GM19328 (cell line): ENCODE measurements around the gene ACOT7.
"Not testable (repeated sequence)": the region's sequence is repeated elsewhere in the genome, so short reads cannot be mapped to it uniquely, and the experiment has no call there.

Experiments
- ATAC-seq: cut with Tn5 transposase; IDR thresholded peaks from one replicate; pipeline ENCODE4 v1.9.1; 2021; ENCODE audit warnings: mild to moderate bottlenecking, moderate library complexity; ENCODE audit not compliant: unreplicated experiment

Gene ACOT7

DNA sequence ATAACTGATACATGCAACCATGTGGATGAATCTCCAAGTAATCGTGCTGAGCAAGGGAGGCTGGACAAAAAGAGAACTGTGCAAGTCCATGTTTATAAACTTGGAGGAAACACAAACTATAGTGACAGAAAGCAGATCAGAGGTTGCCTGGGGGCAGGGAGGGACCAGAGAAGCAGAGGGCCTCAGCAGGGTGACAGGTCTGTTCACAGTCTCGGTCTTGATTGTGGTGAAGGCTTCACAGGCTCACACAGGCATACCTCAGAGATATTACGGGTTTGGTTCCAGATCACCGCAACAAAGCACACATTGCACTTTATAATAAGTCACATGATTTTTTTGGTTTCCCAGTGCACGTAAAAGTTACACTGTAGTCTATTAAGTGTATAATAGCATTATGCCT is 28.5 kb downstream of the ACOT7 start:
- no peak for ATAC-seq

DNA sequence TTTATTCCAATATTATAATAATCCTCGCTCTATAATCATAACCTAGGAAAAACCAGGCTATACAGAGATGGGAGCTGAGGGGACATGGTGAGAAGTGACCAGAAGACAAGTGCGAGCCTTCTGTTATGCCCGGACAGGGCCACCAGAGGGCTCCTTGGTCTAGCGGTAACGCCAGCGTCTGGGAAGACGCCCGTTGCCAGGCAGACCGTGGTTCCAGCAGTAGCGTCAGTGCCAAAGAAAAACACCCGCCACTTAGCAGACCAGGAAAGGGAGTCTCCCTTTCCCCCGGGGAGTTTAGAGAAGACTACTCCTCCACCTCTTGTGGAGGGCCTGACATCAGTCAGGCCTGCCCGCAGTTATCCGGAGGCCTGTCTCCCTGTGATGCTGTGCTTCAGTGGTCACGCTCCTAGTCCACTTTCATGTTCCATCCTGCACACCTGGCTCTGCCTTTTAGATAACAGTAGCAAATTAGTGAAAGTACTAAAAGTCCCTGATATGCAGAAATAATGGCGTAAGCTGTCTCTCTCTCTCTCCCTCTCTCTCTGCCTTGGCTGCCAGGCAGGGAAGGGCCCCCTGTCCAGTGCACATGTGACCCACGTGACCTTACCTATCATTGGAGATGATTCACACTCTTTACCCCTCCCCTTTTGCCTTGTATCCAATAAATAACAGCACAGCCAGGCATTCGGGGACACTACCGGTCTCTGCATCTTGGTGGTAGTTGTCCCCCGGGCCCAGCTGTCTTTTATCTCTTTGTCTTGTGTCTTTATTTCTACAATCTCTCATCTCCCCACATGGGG is 30.3 kb downstream of the ACOT7 start:
- ATAC-seq: not testable (repeated sequence)

DNA sequence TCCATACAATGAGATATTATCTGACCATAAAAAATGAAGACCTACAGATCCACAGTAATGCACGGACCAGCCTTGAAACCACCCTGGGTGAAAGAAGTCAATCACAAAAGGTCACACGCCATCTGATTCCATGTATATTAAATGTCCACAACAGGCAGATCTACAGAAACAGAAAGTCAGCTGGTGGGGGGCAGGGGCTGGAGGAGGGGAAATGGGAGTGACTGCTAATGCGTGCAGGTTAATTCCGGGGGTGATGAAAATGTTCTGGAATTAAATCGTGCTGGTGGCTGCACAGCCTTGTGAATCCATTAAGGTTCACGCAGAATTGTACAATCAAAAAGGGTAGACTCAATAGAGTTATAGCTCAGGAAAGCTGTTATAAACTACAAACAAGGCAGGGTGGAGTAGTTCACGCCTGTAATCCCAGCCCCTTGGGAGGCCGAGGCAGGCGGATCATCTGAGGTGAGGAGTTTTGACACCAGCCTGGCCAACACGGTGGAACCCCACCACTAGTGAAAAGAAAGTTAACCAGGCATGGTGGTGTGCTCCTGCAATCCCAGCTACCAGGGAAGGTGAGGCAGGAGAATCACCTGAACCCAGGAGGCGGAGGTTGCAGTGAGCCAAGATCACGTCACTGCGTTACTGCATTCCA is 32.3 kb downstream of the ACOT7 start:
- ATAC-seq: no peak

DNA sequence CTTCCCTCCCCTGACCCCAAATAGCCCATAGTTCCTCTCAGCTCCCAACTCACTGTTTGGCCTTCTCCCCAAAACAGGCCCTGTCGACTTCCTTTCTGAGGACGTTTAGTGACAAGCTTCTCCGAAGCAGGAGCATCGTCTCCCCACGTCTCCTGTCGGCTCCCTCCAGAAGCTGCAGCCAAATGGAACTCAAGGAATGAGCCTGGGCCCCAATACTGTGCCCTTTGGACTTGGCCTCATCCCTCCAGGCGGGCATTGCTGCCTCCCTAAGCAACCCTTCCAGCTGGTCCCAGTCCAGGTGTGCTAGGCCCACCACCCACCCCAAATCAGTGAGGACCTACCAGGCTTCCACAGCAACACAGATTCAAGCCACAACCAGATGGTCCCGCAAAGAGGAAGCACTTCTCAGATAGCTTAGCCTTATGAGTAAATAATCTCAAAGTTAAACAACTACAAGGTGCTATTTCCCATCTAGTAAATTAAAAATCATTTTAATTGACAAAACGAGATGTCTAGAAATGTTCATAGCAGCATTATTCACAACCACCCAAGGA is 33.0 kb downstream of the ACOT7 start:
- ATAC-seq: no peak

DNA sequence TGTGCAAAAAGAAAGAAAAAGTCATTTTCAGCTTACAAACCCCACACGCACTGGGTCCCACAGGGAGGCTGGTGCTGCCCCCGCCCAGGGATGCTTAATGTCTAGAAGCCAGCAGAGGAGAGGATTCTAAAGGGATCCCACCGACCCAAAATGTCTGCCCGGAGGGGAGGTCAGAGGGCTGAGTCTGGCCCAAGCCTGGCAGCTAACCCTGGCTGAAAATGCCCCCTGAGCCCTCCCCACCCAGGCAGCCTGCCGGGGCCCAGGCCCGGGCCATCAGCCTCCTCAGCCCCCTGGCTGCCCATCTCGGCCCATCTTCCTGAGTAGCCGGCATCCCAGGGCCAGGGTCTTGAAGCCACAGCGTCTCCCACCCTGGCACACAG is 33.5 kb downstream of the ACOT7 start:
- no peak for ATAC-seq

DNA sequence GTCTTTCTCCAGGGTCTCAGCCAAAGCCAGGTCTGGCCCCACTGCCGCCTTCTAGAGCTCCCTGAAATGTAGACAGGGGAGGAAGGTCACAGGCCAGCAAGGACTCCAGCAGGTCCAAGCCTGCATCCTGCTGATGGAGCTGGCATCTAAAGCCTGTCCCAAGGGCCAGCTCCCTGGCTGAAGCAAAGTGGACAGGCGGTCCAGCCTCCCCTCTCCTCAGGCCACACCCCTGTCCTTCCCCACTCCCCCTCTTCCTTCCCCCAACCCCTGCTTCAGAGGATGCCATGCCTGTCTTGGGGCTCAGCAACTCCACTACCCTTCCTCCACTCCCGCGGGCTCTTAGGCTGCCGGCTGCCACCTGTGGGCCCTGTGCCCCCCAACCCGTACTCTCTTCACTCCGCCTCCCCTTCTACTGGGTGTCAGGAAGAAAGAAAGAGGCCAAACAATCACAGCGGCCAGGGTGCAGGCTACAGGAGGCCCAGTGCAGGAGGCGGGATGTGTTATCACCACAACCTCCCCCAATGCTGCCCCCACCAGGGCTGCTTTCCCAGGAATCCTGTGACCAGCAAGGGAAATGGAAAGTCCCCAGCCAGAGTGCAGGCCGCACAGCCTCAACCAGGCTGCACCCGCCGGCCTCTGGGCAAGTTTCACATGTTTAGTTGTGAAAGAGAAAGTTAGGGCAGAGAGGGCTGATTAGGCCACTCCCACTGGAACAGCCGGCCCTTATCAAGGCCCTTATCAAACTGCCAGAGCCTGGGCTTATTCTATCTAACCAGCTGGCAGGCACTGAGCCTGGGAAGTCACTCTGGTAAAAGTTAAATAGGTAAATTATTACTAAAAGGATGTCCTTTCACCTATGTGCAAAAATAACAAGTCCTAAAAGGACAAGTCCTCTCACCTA is 34.1 kb downstream of the ACOT7 start:
- ATAC-seq: peak; percentile 61

DNA sequence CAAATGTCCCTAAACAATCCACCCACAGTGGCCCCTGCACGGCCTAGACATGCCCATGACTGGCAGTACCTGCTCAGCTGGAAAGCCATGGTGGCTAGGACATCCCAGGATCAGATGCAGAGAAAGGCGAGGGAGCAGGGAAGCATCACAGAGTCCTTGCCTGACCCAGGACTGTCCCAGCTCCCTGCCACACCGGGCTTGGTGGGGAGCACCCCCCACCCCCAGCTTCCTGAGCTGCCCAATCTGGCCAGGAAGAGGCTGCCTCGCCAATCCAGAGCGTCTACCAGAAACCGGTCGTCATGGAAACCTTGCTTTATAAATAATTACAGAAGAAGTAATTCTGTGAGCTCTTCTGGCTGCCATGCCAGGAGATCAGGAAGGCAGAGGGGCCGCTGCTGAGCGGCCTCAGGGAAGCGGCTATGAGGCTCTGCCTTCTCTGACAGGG is 34.8 kb downstream of the ACOT7 start:
- ATAC-seq: peak; percentile 18

DNA sequence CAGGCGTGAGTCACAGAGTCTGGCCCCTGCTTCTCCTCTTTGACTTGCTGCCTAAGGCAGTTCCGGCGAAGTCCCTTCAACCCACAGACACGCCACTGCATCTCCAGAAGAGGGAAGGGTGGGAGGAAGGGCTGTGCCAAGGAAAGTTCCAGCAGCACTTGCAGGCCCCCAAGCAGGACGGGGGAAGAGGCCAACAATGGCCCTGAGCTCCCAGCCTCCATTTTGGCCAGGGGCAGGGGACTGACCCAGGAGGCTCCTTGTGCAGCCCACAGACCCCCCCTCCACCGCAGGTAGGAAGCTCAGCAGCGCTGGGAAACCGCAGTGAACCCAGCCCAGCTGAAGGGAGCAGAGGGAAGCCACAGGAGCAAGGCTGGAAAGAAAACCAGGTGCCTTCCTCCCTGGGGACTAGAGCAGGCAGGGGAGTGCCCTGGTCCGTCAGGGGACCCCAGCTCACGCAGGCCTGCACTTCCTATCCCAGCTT is 35.4 kb downstream of the ACOT7 start:
- no peak for ATAC-seq

DNA sequence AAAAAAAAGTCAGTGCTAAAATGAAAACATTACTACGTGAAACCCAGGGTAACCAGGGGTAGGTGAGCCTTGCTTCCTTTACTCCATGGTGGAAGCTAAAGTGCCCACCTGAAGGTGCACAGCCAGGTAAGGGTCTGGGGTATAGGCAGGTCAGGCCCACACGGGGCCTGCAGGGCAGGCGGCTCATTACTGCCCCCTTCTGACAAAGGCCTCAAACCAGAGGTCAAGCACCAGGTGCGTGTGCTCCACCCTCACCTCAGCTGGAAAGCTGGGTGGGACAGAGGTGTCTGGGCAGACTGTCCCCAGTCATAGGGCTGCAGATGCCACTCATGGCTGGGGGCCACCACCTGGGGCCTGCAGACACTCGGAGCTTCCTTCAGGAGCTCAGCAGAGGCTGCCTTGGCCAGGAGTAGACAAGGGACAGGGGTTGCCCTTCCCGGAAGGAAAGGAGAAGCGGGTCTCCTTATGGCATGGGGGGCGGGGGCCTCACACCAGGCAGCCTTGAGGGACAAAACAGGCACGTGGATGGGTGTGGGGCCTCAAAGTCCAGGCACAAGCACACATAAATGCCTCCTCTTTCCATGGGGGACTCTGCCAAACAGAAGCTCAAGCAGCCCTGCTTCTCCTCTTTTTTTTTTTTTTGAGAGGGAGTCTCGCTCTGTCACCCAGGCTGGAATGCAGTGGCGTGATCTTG is 36.2 kb downstream of the ACOT7 start:
- ATAC-seq: no peak

DNA sequence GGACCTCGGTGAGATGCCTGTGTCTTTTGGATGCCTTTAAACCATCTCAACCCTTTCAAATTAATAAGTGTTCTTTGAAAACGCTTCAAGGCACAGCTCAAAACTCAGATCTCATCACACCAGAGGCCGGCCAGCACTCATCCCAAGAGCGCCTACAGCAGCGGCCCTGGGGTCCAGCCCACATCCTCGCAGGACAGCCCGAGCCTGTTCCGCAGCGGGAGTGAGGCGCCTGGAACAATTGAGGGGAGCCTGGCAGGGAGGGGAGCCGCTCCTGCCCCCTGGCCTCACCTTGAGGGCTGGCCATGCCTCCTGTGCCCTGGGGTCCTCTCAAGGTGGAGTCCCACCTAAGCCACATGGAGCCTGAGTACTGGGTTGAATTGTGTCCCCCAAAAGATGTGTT is 37.9 kb downstream of the ACOT7 start:
- no peak for ATAC-seq

DNA sequence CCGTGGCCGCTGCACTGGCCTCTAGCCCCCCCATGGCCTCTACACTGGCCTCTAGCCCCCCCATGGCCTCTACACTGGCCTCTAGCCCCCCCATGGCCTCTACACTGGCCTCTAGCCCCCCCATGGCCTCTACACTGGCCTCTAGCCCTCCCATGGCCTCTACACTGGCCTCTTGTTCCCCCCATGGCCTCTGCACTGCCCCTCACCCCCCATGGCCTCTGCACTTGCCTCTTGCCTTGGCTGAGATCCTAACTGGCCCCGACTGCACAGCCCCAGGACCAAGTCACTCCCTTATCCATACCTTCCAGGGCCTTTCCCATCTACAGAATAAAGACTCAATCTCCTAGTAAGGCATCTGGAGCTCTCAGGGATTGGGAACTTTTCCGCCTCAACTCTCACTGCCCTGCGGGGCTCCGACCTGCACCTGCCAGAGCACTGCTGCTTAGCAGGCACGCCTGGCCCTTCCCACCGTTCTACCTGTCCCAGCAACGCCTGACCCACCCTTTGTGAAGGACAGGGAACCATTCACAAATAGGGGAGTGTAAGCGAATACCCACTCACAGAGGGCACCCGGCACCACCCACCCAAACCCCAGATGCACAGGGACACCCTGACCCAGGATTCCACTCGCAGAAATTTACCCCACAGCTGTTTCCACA is 38.8 kb downstream of the ACOT7 start:
- ATAC-seq: no peak

DNA sequence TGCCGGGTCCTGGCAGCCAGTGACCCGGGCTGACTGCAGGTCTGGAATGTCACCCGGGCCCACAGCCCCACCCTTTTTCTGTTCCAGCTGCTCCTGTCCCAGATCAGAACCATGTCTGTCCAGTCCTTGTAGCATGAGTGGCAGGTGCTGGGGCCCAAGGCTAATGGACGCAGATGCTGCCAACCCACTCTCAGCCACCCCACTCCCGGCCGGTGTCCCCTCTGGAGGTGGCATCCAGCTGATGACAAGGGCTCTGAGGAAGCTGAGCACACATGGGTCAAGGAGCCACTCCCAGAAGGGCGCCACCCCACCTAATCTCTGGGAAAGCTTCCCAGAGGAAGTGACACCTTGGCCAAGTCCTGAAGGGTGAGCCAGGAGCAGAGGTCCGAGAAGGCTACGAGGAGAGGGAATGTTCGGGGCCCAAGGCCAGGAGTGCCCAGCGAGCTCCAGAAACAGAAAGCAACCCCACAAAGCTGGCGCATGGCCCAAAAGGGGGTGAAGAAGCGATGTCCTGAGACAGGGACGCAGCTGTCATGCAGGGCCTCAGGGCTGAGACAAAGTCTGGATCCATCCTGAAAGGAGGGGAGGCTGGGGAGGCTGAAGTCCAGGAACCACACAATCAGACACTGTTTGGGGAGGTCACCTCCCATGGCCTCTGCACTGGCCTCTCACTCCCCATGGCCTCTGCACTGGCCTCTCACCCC is 39.5 kb downstream of the ACOT7 start:
- ATAC-seq: no peak

DNA sequence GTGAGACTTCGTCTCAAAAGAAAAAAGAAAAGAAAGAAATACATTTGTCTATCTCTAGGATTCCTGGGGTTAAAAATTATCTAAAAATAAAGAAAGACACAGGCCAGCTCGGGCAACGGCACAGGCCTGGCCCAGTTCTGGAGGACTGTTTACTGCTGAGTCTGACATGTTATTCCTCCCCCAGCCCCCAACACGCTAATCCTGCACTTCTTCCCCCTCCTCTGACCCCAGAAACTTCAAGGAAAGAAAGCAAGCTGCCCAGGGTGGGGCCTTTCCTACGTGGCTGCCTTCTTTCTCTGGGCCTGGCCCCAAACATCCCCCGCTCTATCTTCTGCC is 40.0 kb downstream of the ACOT7 start:
- no peak for ATAC-seq

DNA sequence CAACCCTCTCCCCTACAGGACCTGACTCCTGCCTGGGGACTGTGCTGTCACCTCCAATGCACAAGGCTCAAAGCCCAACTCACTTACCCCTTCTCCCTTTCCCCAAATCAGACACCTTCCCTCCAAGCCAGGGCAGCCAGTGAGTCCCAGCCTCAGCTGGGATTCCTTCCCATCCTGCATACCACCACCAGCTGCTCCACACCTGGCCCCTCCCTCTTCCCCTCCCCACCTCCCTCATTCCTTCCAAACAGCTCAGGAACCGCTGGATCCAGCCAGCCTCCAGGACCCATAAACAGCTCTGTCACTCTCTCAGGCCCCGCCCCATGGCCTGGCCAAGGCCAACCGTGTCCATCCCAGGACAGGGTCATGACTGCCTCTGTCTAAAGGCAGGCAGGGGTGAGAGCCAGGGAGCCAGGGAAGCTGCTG is 41.4 kb downstream of the ACOT7 start:
- no peak for ATAC-seq

DNA sequence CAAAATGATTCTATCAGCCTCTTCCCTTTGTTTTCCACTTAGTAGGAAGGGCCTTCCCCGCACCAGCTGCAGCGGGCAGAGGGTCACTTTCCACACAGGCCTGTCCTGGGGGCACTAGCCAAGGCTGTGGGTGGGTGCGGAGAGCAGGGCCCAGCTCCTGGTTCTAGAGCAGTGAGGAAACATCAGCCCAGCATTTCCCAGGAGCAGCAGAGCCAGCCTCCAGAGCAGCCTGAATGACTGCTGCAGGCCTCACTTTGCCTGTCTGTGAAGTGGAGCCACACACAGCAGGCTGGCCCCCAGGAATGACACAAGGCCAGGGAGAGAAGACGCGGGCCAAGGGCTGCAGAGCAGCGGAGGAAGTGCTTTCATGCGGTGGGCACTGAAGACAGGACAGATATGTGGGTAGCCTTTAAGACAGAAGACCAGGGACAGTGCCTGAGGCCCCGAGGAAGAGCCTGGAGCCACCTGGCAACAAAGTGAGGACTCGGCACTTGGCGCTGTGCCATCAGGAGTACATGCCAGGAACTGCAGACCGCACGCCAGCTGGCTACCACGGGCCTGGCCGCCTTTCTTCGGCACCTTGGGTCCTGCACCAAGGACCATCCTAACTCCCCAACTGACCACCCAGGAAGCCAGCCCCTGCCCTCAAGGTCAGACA is 42.0 kb downstream of the ACOT7 start:
- ATAC-seq: no peak

DNA sequence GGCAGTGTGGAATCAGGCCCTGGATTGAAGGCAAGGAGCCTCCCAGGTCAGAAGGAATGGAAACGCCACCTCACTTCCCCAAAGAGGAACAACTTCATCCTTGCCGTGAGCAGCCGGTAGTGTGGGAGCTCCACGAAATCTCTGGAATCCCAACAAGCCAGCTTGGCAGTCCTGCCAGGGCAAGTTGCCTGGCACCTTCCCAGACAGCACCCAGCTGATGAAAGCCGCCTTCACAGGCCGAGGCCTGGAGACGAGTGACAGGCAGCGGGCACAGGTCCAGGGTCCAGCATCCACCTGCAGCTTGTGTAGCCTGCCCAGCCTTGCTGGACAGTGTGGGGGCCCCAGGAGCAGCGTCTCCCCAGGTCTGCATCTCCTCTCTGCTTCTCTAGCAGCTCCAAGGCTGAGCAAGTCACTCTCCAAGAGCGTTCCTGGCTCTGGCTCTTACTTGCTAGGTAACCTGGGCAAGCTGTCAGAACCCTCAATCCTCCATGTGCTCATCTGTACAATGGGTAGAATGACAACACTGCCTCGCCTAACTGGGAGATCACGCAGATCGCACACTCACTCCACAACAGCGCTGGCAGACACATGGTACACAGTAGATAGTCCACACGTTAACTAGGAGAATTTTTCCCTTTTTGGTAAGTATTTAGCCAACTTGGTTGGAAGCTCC is 43.0 kb downstream of the ACOT7 start:
- ATAC-seq: no peak

DNA sequence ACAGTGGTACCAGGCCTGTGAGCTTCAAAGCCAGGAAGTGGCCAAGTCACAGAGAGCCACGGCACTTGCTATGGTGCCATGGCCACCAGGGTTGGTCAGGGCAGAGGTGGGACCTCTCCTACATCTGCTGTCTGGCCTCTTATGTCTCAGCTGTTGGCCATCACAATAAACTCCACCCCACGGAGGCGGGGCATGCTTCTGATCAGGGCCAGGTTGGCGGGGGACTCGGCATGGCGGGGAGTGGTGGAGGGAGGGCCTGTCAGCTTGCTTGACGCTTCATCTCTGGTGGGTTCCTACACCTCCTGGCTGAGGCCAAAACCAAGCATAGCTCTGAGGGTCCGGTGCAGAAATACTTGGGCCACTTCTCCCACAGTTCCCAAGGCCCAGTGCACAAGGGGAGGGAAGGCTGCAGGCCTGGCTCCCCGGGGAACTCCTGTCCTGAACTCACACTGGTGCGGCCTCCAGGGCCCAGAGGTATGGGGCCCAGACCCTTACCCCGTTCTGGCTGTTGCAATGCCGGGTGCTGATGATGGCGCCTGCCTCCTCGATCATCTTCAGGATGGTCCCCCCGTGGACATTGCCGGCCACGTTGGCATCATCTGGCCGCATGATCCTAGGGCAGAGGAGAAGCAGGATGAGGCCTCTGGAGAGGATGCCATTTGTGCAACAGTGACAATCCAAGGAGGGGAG is 44.2 kb downstream of the ACOT7 start:
- ATAC-seq: no peak
